H9 (cell line): ENCODE measurements around the gene DGCR2. TPM values are rescaled to one million over a fixed set of nuclear protein-coding genes. Genes with fewer than 3 reads are reported as not detected.
"Not testable (repeated sequence)": the region's sequence is repeated elsewhere in the genome, so short reads cannot be mapped to it uniquely, and the experiment has no call there.

ENCODE experiments used
- DNase-seq: peaks from one replicate; pipeline ENCODE4 v3.0.0-alpha.2; 2017
- H2AFZ ChIP-seq: one replicate; pipeline ENCODE4 v1.6.1; 2013; ENCODE audit warnings: mild to moderate bottlenecking, low read length, control low read depth, moderate library complexity
- H2AK5ac ChIP-seq: 2 replicates; pipeline ENCODE4 v1.6.1; 2013; ENCODE audit warnings: low read length, control low read depth, mixed read lengths; ENCODE audit not compliant: insufficient read length
- H2BK120ac ChIP-seq: one replicate; pipeline ENCODE4 v1.6.1; 2013; ENCODE audit warnings: low read depth, mild to moderate bottlenecking, low read length, control low read depth, inconsistent platforms; ENCODE audit not compliant: poor library complexity, severe bottlenecking
- H2BK12ac ChIP-seq: 2 replicates; pipeline ENCODE4 v1.6.1; 2013; ENCODE audit warnings: low read length, control low read depth, mixed read lengths, low read depth; ENCODE audit not compliant: insufficient read length
- H2BK15ac ChIP-seq: 2 replicates; pipeline ENCODE4 v1.6.1; 2013; ENCODE audit warnings: low read depth, low read length, control low read depth
- H2BK20ac ChIP-seq: one replicate; pipeline ENCODE4 v1.6.1; 2013; ENCODE audit warnings: low read depth, mild to moderate bottlenecking, low read length, control low read depth, inconsistent platforms; ENCODE audit not compliant: poor library complexity, severe bottlenecking
- H2BK5ac ChIP-seq: 2 replicates; pipeline ENCODE4 v1.6.1; 2013; ENCODE audit warnings: low read length, control low read depth, mixed read lengths; ENCODE audit not compliant: insufficient read length
- H3K14ac ChIP-seq: 2 replicates; pipeline ENCODE4 v1.6.1; 2013; ENCODE audit warnings: low read length, control low read depth; ENCODE audit not compliant: insufficient read depth
- H3K18ac ChIP-seq: 2 replicates; pipeline ENCODE4 v1.6.1; 2013; ENCODE audit warnings: low read depth, mild to moderate bottlenecking, mixed read lengths, low read length, control low read depth; ENCODE audit not compliant: insufficient read length
- H3K23ac ChIP-seq: 2 replicates; pipeline ENCODE4 v1.6.1; 2013; ENCODE audit warnings: low read length, control low read depth, mixed read lengths, low read depth; ENCODE audit not compliant: insufficient read length
- H3K23me2 ChIP-seq: 2 replicates; pipeline ENCODE4 v1.6.1; 2013; ENCODE audit warnings: low read depth, mild to moderate bottlenecking, mixed read lengths, low read length, control low read depth; ENCODE audit not compliant: insufficient read length, poor library complexity, severe bottlenecking
- H3K27ac ChIP-seq: 2 replicates; pipeline ENCODE4 v1.5.1; 2013; ENCODE audit warnings: low read length, control low read depth, mixed read lengths, low read depth; ENCODE audit not compliant: insufficient read length
- H3K27me3 ChIP-seq: 2 replicates; pipeline ENCODE4 v1.6.1; 2013; ENCODE audit warnings: low read length, control low read depth, inconsistent platforms; ENCODE audit not compliant: insufficient read depth
- H3K4ac ChIP-seq: 2 replicates; pipeline ENCODE4 v1.6.1; 2013; ENCODE audit warnings: low read depth, mild to moderate bottlenecking, control low read depth, inconsistent platforms, low read length, moderate library complexity
- H3K4me1 ChIP-seq: 2 replicates; pipeline ENCODE4 v1.6.1; 2013; ENCODE audit warnings: low read length, control low read depth, inconsistent platforms; ENCODE audit not compliant: insufficient read depth
- H3K4me2 ChIP-seq: 2 replicates; pipeline ENCODE4 v1.6.1; 2013; ENCODE audit warnings: low read length, control low read depth, mixed read lengths; ENCODE audit not compliant: insufficient read length, insufficient read depth
- H3K56ac ChIP-seq: 2 replicates; pipeline ENCODE4 v1.6.1; 2013; ENCODE audit warnings: low read depth, mild to moderate bottlenecking, mixed read lengths, low read length, control low read depth; ENCODE audit not compliant: insufficient read length
- H3K79me1 ChIP-seq: 2 replicates; pipeline ENCODE4 v1.6.1; 2013; ENCODE audit warnings: low read depth, mild to moderate bottlenecking, moderate library complexity, low read length, control low read depth, inconsistent platforms; ENCODE audit not compliant: insufficient read depth, poor library complexity, severe bottlenecking
- H3K79me2 ChIP-seq: 2 replicates; pipeline ENCODE4 v1.6.1; 2013; ENCODE audit warnings: low read length, control low read depth, inconsistent platforms; ENCODE audit not compliant: insufficient read depth
- H3K9ac ChIP-seq: 2 replicates; pipeline ENCODE4 v1.6.1; 2013; ENCODE audit warnings: low read length, control low read depth, mixed read lengths; ENCODE audit not compliant: insufficient read length; ENCODE audit errors: extremely low read depth
- H3K9me3 ChIP-seq: one replicate; pipeline ENCODE4 v1.6.1; 2013; ENCODE audit warnings: low read depth, low read length, inconsistent platforms; ENCODE audit not compliant: control insufficient read depth
- H3T11ph ChIP-seq: one replicate; pipeline ENCODE4 v1.6.1; 2013; ENCODE audit warnings: mild to moderate bottlenecking, low read length, control low read depth, inconsistent platforms
- H4K20me1 ChIP-seq: one replicate; pipeline ENCODE4 v1.6.1; 2013; ENCODE audit not compliant: control insufficient read depth, insufficient read length, insufficient read depth
- H4K5ac ChIP-seq: 2 replicates; pipeline ENCODE4 v1.6.1; 2013; ENCODE audit warnings: low read depth, mild to moderate bottlenecking, mixed read lengths, low read length, control low read depth; ENCODE audit not compliant: insufficient read length
- H4K8ac ChIP-seq: replicated peaks from 2 replicates; pipeline ENCODE4 v1.6.1; 2013; ENCODE audit warnings: low read length, control low read depth, mixed read lengths, low read depth; ENCODE audit not compliant: insufficient read length
- H4K91ac ChIP-seq: 2 replicates; pipeline ENCODE4 v1.6.1; 2013; ENCODE audit warnings: low read depth, mild to moderate bottlenecking, moderate library complexity, mixed read lengths, low read length, control low read depth; ENCODE audit not compliant: insufficient read length
- H3K27ac Mint-ChIP-seq, 3 experiments: 2 replicates in 2 of 3; 3 replicates in 1 of 3; pipeline ENCODE4 v1.8.0; 2020 to 2021; ENCODE audit warnings: mixed read lengths in 3 of 3, mild to moderate bottlenecking in 1 of 3, moderate library complexity in 1 of 3
- H3K27me3 Mint-ChIP-seq: 2 replicates; pipeline ENCODE4 v1.8.0; 2021; ENCODE audit warnings: low read depth, mild to moderate bottlenecking, moderate library complexity, mixed read lengths
- H3K36me3 Mint-ChIP-seq, 3 experiments: 2 replicates in 2 of 3; 3 replicates in 1 of 3; pipeline ENCODE4 v1.8.0; 2020 to 2021; ENCODE audit warnings: low read depth in 3 of 3, mixed read lengths in 3 of 3; ENCODE audit not compliant: insufficient read depth in 1 of 3
- H3K4me1 Mint-ChIP-seq, 2 experiments: 2 replicates each; pipeline ENCODE4 v1.8.0; 2020; ENCODE audit warnings: mixed read lengths in 2 of 2
- H3K4me3 Mint-ChIP-seq, 2 experiments: 2 replicates in 1 of 2; 3 replicates in 1 of 2; pipeline ENCODE4 v1.8.0; 2020 to 2021; ENCODE audit warnings: mild to moderate bottlenecking in 2 of 2, mixed read lengths in 2 of 2, moderate library complexity in 1 of 2
- H3K9me3 Mint-ChIP-seq, 2 experiments: 2 replicates in 1 of 2; 3 replicates in 1 of 2; pipeline ENCODE4 v1.8.0; 2020; ENCODE audit warnings: mild to moderate bottlenecking in 2 of 2, mixed read lengths in 2 of 2, moderate library complexity in 1 of 2
- WGBS: extraction: QIAGEN DNeasy Blood & Tissue Kit; methylation state at CpG from one replicate; pipeline ENCODE4 v1.1.7; 2013; ENCODE audit warnings: missing lambda C conversion rate, low lambda C conversion rate, mixed read lengths; ENCODE audit not compliant: insufficient read length; ENCODE audit errors: extremely low coverage; 5-methylcytosine and 5-hydroxymethylcytosine counted together
- total RNA-seq: library from RNA; stranded (reverse); gene quantifications from 2 replicates; pipeline ENCODE4 v1.2.1, GENCODE V29; 2021
- TF ChIP-seq, protein P1 (sequence below): fragments of 200-600 bp; sonication (generic); conservative IDR thresholded peaks from 3 replicates; pipeline ENCODE4 v1.8.0; 2021; ENCODE audit warnings: antibody characterized with exemption, mild to moderate bottlenecking

The DGCR2 gene
- total RNA-seq, 1 experiment from 2014 or later: 47.2 TPM

DNA sequence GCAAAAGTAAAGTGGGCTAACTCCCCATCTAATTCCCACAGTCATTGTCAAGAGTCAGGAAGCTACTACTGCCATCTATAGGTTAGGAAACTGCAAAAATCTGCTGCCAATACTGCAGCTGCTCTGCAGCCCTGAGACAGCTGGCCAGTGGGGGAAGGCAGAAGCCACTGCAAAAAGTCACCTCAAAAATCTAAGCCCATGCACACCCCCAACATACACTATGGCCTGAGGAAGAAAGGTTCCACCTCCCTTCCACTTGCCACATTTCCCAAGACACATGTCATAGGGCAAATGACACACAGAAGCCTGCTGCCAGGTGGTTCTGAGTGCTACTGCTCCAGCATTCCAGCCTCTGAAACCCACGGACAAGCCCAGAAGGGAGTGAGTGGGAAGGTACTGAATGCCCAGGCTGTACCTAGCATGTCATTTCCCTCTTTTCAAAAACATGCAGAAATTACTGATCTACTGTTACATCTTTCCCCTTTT, 36.9 kb downstream of the DGCR2 start:
- Histone ChIP-seq H3K14ac (no peak overlapping the region), H2AK5ac (no peak overlapping the region), H2AFZ (no peak overlapping the region), H2BK12ac (no peak overlapping the region), H3K23ac (no peak overlapping the region), H3K18ac (no peak overlapping the region), H2BK15ac (no peak overlapping the region), H3K27ac (no peak overlapping the region), H3K4ac (no peak overlapping the region), H3K23me2 (no peaks in the 10 kb centered on the region), H3K79me2 (no peaks in the 10 kb centered on the region), H3K56ac (no peak overlapping the region), H3K79me1 (no peaks in the 10 kb centered on the region), H2BK20ac (no peak overlapping the region), H4K20me1 (no peaks in the 10 kb centered on the region), H3K27me3 (no peaks in the 10 kb centered on the region), H3K9ac (no peak overlapping the region), H3K4me1 (peaks cover 3% of the 10 kb centered on the region; the same call in 1 of the 2 replicates), H4K91ac (no peak overlapping the region), H3T11ph (no peak overlapping the region), H3K4me2 (no peak overlapping the region), H4K8ac (no peak overlapping the region), H2BK5ac (no peak overlapping the region), H4K5ac (no peak overlapping the region), H3K9me3 (no peaks in the 10 kb centered on the region), H2BK120ac (no peak overlapping the region)
- Mint-ChIP-seq H3K9me3 (peaks cover 4 to 7% of the 10 kb centered on the region in 2 experiments; a peak in 4 of 5 replicates), H3K4me1 (peaks cover 7 to 14% of the 10 kb centered on the region in 2 experiments), H3K27ac (peak overlapping the region in 2 of 3 experiments; percentile 17 to 70; a peak in 3 of 7 replicates), H3K36me3 (peaks cover 21 to 36% (median 36%) of the 10 kb centered on the region in 3 experiments), H3K4me3 (no peak overlapping the region), H3K27me3 (no peaks in the 10 kb centered on the region)
- no peak for DNase-seq
- TF ChIP-seq, protein P1, sequence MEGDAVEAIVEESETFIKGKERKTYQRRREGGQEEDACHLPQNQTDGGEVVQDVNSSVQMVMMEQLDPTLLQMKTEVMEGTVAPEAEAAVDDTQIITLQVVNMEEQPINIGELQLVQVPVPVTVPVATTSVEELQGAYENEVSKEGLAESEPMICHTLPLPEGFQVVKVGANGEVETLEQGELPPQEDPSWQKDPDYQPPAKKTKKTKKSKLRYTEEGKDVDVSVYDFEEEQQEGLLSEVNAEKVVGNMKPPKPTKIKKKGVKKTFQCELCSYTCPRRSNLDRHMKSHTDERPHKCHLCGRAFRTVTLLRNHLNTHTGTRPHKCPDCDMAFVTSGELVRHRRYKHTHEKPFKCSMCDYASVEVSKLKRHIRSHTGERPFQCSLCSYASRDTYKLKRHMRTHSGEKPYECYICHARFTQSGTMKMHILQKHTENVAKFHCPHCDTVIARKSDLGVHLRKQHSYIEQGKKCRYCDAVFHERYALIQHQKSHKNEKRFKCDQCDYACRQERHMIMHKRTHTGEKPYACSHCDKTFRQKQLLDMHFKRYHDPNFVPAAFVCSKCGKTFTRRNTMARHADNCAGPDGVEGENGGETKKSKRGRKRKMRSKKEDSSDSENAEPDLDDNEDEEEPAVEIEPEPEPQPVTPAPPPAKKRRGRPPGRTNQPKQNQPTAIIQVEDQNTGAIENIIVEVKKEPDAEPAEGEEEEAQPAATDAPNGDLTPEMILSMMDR: peak; percentile 56; the same call in 2 of the 3 replicates
- no CpG with 5 or more reads among the region's 1 CpG for WGBS

DNA sequence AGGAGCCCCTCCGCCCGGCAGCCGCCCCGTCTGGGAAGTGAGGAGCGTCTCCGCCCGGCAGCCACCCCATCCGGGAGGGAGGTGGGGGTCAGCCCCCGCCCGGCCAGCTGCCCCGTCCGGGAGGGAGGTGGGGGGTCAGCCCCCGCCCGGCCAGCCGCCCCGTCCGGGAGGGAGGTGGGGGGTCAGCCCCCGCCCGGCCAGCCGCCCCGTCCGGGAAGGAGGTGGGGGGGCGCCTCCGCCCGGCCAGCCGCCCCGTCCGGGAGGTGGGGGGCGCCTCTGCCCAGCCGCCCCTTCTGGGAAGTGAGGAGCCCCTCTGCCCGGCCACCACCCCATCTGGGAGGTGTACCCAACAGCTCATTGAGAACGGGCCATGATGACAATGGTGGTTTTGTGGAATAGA, 37.6 kb downstream of the DGCR2 start:
- H3K18ac ChIP-seq, H3K4me2 ChIP-seq, H3K4me1 ChIP-seq, H3K23me2 ChIP-seq, H3K9me3 ChIP-seq, H3K4ac ChIP-seq, H3K9ac ChIP-seq, H2AK5ac ChIP-seq, DNase-seq, H4K8ac ChIP-seq, H4K20me1 ChIP-seq, H3K27me3 ChIP-seq, H3K14ac ChIP-seq, H3T11ph ChIP-seq, H3K79me2 ChIP-seq, H2BK15ac ChIP-seq, H2BK120ac ChIP-seq, H4K5ac ChIP-seq, H2BK12ac ChIP-seq, H2AFZ ChIP-seq, H3K4me3 Mint-ChIP-seq, H3K27ac ChIP-seq, H3K27ac Mint-ChIP-seq, H3K9me3 Mint-ChIP-seq, H3K56ac ChIP-seq, H4K91ac ChIP-seq, H2BK20ac ChIP-seq, H3K27me3 Mint-ChIP-seq, H3K23ac ChIP-seq, H3K79me1 ChIP-seq, H2BK5ac ChIP-seq: not testable (repeated sequence)
- Mint-ChIP-seq H3K4me1 (peaks cover 7 to 14% of the 10 kb centered on the region in 2 experiments), H3K36me3 (peaks cover 21 to 41% (median 36%) of the 10 kb centered on the region in 3 experiments)
- no CpG with 5 or more reads among the region's 32 CpGs for WGBS
